WI38 (cell line): Measurements from ENCODE around the gene OCA2.

Source experiments
- H3K4me3 ChIP-seq: 2 replicates; pipeline ENCODE4 v1.5.1; 2011; ENCODE audit warnings: low read depth, mild to moderate bottlenecking, control low read depth, low read length
- CTCF ChIP-seq: IDR thresholded peaks from 2 replicates; pipeline ENCODE4 v1.5.1; 2012; ENCODE audit warnings: low read depth, mild to moderate bottlenecking, control low read depth, low read length

The OCA2 gene

GRCh38 chr15:27928386-27928785, 170.7 kb downstream of the OCA2 start:
- TF ChIP-seq CTCF = no peak
- H3K4me3 ChIP-seq = no peak overlapping the region

- no peak overlapping the region for H3K4me3 ChIP-seq
- TF ChIP-seq CTCF = no peak
Observed at GRCh38 chr15:27912283-27912682, 186.8 kb downstream of the OCA2 start.

- TF ChIP-seq CTCF = no peak
- no peak overlapping the region for H3K4me3 ChIP-seq
Observed at GRCh38 chr15:27906802-27907201, 192.3 kb downstream of the OCA2 start.

- H3K4me3 ChIP-seq = no peak overlapping the region
Observed at GRCh38 chr15:27903405-27903804, 195.7 kb downstream of the OCA2 start.

GRCh38 chr15:27902680-27903385, 196.3 kb downstream of the OCA2 start:
- no peak overlapping the region for H3K4me3 ChIP-seq
- no peak for TF ChIP-seq CTCF

More at GRCh38 chr15:27903405-27903804, 195.7 kb downstream of the OCA2 start:
- no peak for TF ChIP-seq CTCF

GRCh38 chr15:27899583-27900285, 199.4 kb downstream of the OCA2 start:
- no peak for TF ChIP-seq CTCF

GRCh38 chr15:27897481-27897880, 201.6 kb downstream of the OCA2 start:
- H3K4me3 ChIP-seq = no peak overlapping the region
- TF ChIP-seq CTCF = no peak

More at GRCh38 chr15:27899583-27900285, 199.4 kb downstream of the OCA2 start:
- H3K4me3 ChIP-seq = no peak overlapping the region
